GM21576 (cell line): Measurements from ENCODE around the gene RASSF5.
"Not testable (repeated sequence)": the region's sequence is repeated elsewhere in the genome, so short reads cannot be mapped to it uniquely, and the experiment has no call there.

Experiments
- ATAC-seq: cut with Tn5 transposase; IDR thresholded peaks from one replicate; pipeline ENCODE4 v1.9.1; 2021; ENCODE audit warnings: mild to moderate bottlenecking, moderate library complexity; ENCODE audit not compliant: unreplicated experiment

RASSF5 gene

DNA sequence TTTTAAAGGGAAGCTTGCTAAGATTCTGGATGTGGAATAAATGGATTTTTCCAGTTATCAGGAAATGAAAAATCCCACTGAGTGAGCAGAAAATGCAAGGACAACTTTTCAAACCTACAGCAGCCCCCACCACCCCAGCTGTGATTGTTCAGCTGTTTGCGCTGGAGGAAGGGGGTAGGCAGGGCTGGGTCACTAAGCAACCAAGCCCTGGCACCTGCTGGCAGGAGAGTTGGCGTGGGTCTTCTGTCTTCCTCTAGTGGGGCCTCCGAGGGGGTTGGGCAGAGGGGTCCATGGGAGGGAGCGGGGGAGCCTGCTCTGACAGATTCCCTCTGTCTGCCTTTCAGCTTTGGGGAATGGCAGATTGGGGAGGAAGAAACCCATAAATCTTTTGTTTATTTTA lies 59.7 kb downstream of the RASSF5 start:
- ATAC-seq: no peak

DNA sequence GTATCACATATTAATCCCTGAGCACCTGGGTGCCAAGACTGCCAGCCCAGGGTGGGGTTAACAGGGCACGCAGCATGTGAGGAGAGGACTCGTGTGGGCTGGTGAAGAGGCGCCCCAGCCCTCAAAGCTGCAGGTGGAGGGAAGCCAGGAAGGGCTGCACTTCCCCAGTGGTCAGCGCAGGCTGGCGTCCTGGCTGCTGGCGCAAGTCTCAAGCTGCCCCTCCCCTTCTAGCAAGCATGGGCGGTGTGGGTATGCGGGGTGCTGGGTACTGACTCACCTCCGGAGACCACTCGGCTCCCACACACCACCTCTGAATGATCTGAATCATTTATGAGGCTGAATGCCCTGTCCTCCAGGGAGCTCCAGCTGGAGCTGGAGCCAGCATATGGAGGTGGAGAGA lies 60.9 kb downstream of the RASSF5 start:
- ATAC-seq: no peak

DNA sequence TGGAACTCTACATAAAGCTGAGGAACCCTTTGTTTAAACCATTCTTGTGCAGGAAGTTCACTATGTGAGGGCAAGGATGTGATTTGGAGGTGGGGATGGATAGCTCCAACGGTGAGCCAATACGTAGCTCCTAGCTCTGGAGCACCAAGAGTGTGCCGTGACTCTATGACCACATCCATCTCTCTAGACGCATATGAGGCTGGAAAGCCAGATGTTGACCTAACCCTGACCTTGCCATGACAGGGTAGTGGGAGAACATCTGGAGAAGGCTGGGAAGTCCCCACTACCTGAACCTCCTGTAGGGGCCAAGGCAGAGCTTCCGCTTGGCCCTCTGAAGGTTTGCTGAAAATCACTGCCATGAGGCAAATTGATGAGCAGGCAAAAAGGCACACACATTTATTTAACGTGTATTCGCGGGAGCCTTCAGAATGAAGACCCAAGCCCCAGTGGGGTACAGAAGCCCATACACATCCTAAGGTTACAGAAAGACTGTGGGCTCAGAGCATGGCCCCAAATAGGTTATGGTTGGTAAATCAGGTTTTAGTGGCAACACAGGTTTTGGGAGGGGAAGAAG lies 61.5 kb downstream of the RASSF5 start:
- no peak for ATAC-seq

DNA sequence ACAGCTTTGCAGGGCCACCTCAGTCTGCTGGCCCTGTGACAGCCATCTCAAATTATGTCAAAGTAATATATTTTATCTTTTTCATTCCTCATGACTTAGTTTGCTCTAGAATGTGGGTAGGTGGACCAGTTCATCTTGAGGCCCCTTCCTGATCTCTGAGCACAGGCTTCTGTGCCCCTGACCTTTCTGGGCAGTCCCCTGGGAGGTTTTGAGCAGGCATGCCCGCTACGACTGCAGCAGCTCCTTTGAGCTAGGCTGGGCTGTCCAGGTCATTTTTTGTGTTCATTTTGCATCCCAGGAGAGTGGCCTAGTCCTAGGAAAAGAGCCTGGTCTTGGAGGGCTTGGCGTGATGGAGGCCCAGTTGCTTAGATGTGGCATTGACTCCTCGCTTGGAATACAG lies 62.2 kb downstream of the RASSF5 start:
- no peak for ATAC-seq

DNA sequence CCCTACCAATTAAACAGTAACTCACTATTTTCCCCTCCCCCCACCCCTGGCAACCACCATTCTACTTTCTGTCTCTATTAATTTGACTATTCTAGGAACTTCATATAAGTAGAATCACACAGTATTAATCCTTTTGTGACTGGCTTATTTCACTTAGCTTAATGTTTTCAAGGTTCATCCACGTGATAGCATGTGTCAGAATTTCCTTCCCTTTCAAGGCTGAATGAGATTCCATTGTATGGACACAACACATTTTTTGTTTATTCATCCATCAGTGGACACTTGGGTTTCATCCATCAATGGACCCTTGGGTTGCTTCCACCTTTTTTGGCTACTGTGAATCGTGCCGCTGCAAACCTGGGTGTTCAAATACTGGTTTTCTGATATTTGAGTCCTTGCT lies 63.2 kb downstream of the RASSF5 start:
- ATAC-seq: no peak

DNA sequence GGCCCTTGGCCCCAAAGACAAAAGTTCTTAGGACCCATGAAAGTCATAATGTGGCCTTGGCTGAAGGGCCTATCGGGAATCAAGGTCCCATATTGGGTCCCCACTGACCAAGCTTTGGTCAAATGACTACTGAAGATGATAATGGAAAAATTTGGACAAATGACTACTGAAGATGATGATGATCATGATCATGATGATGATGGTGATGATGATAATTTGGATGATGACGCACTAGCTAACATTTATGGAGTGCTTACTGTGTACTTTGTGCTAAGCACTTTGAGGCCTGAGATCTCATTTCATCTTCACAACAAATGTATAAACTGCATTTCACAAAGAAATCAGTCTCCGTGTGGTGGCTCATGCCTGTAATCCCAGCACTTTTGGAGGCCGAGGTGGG lies 65.5 kb downstream of the RASSF5 start:
- ATAC-seq: no peak

DNA sequence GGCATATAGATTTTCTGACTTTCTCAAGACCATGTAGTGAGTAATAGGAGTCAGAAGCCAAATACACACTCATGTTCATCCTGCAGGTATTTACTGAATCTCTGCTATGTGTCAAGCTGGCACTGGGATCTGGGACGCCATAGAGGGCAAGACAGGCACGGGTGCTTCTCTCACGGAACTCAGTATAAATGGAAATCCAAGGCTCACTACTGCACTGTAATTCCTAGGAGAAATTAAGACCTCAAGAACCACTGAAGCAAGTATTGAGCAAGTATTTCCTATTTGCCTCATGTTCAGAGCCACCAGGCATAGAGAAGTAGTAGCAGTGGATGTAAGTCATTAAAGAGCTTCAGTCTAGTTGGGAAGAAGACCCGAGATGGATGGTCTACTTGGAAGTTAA lies 66.0 kb downstream of the RASSF5 start:
- ATAC-seq: no peak

DNA sequence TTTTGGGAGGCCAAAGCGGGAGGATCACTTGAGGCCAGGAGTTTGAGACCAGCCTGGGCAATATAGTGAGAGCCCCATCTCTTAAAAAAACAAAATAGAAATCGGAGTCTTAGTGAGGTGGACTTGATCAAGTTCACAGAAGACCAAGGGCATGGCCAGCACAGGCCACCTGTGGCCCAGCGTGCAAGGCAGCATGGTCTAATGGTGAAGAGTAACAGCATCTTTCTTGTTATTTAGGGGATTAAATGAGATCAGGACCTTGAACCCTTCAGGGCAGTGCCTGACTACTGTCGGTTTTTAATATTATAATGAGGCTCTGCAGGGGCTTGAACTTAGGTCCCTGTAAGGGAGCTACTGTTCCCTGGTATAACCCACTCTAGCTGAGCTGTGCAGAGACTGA lies 66.4 kb downstream of the RASSF5 start:
- ATAC-seq: no peak

DNA sequence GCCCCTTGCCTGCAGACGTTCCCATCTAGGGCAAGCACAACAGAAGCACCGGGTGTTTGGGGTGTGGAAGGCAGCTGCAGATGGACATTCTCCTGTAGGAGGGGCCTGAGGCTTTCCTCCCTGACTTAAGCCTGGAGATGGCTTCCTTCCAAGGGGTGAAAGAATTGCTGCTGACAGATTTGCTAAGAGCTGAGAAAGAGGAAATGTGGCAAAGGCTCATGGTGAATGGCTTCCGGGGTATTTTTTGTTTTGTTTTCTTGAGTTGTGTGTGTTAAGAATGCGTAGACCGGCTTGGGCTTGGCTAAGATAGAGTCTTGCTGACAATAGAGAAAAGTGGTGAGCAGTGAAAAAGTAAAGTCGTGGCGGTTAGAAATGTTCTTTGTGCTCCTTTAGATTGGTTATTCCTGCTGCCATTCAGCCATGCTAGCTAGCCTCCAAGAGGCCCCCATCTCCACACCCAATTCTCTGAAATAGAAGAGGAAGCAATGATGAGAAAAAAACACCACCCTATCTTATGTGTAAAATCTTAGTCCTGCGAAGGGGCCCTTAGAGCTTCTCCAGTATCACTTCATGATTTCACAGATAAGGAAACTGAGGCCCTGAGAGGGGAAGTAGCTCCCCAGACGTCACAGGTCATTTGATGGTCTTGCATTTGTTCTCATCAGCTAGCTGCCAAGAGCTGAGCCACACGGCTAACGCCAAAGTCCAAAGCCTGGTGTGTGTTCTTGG lies 68.0 kb downstream of the RASSF5 start:
- no peak for ATAC-seq

DNA sequence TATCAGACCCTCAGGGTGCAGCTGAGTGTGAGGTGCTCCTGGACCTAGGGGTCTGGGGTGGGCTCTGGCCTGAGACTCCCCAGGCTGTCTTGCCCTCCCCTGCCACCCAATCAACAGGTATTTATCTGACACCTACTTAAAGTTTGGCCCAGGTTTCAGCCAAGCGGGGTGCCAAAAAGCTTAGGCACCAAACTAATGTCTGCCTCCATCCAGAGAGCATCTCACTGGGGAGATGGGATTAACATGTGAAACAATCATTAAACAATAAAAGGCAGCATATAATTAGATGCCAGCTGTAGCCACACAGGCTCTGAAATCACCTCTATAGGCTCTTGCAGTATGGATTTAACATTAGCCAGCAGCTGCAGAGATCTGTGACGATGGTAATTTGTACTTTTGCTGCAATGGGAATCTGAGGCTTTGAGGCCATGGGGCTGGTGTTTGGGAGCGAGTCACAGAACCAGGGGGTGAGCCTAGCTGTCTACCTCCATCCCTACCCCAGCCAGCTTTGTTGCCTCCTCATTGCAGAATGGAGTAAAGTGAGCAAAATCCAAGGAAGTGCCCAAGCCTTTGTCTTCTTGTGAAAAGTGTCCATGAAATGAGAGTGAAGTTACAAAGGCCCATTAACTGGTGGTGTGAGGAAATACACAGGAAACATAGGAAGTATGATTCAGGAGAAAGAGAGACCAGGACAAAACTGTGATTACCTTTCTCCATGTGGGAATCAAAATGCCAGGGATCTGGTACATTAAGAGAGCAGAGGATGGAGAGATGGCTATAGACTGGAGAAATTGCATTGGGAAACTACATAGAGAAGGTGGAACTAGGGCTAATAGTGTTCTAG lies 68.8 kb downstream of the RASSF5 start:
- ATAC-seq: no peak

DNA sequence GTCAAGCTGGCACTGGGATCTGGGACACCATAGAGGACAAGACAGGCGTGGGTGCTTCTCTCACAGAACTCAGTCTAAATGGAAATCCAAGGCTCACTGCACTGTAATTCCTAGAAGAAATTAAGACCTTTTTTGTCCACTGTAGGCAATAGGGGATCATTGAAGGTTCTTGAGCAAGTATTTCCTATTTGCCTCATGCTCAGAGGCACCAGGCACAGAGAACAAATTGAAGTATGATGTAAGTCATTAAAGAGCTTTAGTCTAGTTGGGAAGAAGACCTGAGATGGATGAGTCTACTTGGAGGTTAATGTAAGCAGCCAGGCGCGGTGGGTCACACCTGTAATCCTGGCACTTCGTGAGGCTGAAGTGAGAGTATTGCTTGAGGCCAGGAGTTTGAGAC lies 70.3 kb downstream of the RASSF5 start:
- no peak for ATAC-seq

DNA sequence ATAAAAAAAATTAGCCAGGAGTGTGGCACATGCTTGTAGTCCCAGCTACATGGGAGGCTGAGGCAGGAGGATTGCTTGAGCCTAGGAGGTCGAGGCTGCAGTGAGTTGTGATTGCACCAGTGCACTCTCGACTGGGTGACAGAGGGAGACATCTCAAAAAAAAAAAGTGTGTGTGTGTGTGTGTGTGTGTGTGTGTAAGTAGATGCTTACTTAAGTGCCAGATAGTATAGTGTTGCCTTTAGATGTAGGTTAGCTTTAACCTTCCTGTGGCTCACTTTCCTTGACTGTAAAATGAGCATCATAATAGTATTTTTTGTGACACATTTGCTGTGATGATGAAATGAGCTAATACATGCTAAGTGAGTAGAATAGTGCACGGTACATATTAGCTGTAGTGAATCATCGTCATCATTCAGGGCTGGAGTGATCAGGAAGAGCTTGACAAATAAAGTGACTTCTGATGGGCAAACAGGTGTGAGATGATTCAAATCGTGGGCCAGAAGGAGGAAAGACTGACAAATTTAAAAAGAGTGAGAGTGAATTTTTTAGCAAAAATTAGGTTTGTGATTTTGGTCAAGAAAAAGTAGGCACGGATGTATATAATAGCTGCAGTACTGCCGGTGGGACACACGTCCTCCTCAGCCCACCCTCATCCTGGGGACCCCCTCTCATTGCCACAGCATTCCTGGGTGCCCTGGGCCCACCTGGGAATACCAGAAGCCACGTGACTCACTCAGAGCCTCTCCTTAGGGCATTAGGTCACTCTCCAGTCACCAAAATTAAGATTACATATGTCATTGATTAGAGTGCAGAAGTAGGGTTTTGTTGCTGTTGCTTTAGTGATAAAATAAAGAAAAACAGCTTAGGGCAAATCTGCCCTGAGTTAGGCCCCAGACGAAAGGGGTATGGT lies 71.0 kb downstream of the RASSF5 start:
- no peak for ATAC-seq

DNA sequence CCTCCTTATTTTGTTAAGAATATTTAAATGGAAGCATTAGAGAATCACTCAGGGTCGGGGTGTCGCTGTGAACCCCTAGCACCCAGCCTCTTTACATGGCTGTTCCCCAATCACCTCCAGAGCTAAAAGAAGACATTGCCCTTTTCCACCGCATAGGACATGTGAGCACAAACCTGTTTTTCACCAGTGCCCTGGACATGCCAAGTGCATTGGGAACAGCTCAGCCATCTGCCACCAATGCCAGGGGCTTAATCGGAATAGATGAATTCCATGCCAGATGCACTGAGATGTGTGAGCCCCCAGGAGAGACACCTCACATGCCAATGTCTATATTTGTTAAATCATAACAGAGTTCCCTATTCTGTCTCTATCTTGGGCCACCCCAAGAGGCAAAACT lies 71.6 kb downstream of the RASSF5 start:
- no peak for ATAC-seq

DNA sequence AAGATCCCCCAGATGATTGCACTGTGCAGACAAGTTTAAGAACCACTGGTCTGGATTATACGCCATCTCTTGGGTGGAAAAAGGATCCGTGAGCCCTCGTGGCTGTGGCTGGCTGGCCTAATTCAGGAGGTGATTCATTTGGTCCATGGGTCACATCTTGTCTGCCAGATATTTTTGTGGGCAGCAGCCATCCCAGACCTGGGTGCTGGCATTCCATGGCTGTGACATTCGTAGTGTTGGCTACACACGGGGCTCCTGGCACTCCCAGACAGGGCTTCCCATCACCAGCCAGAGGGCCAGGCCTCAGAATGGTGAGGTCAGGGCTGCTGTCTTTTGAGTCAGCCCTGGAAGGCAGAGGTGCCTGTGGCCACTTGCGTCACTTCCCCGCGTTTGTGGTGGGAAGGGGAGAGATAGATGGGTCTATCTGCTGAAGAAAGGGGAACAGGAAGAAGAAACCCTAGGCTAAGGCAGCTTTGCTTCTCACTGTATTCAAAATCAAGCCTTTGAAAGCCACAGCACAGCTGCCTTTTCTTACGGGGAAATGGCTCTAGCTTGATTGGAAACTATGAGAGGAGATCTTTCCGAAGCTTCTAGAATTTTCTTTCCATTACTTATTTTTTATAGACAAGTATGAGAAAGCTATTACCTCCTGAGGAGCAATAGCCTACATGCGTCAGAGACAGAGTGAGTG lies 72.6 kb downstream of the RASSF5 start:
- ATAC-seq: peak; percentile 73

DNA sequence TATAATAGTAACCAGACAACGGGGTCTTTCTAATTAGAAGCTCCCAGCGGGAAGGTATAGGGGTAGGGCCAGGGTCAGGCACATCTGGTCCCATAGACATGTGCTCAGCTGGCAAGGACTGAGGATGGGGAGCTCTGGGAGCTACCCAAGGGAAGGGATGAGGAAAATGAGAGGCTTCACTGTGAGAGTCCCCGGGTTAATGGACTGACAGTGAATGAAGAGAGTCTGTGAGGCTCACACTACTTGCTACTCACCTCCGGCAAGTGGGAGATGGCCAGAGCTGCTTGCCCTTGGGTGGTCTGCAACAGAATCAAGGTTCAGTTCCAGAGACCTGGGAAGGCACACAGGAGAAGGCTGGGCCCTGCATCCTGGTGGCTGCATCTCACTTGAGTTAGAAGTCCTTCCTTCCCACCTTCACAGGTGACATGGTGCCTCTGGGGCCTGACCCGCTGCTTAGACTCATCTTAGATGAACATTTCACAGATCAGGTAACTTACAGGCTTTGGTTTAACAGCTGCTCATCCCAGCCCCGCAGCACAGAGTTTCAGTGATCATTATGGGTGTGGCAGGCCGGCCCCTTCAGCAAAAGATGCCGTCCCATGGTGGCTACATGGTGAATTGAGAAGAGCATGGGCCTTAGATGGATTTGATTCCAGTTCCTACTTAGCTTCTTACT lies 73.2 kb downstream of the RASSF5 start:
- ATAC-seq: no peak

DNA sequence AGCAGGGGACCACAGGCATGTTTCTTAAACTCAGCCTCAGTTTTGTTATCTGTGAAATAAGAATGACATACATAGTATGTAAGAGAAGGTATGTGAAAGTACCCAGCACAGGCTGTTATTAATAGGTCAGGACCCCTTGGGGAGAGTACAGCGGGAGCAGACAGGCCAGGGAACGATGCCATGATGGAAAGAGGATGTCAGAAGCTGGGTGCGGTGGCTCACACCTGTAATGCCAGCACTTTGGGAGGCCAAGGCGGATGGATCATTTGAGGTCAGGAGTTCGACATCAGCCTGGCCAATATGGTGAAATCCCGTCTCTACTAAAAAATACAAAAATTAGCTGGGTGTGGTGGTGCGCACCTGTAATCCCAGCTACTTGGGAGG lies 73.8 kb downstream of the RASSF5 start:
- ATAC-seq: not testable (repeated sequence)

DNA sequence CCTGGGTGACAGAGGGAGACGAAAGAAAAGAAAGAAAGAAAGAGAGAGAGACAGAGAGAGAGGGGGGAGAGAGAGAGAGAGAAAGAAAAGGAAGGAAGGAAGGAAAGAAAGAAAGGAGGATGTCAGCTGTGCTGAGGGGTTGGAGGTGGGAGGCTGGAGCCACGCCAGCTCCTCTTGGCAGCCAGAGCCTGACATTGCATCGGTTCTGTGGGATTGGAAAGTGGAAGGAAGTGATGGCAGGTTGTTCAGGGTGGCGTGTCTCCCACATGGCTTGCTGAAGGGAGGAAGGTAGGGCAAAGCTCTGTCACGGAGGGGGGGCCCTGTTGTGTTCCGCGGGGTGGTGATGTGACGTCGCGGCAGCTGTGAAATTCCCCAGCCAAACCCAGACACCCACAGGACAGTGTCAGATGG lies 74.2 kb downstream of the RASSF5 start:
- no peak for ATAC-seq

DNA sequence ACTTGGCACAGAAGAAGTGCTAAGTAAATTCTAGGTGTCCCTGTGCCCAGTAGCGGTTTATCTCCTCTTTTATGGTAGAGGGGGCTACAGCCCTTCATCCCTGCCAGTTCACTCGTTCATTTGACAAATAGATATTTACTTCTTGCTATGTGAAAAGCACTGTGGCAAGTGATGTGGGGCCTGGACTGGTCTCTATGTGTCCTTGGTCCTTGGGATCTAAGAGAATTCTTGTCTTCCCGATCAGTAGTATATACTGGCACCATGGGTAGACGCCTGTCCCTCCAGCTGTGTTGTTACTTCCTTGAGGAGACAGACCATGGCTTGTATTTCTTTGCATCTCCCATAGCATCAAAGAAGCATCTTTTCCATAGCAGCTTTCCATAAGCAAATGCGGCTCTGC lies 75.2 kb downstream of the RASSF5 start:
- no peak for ATAC-seq

DNA sequence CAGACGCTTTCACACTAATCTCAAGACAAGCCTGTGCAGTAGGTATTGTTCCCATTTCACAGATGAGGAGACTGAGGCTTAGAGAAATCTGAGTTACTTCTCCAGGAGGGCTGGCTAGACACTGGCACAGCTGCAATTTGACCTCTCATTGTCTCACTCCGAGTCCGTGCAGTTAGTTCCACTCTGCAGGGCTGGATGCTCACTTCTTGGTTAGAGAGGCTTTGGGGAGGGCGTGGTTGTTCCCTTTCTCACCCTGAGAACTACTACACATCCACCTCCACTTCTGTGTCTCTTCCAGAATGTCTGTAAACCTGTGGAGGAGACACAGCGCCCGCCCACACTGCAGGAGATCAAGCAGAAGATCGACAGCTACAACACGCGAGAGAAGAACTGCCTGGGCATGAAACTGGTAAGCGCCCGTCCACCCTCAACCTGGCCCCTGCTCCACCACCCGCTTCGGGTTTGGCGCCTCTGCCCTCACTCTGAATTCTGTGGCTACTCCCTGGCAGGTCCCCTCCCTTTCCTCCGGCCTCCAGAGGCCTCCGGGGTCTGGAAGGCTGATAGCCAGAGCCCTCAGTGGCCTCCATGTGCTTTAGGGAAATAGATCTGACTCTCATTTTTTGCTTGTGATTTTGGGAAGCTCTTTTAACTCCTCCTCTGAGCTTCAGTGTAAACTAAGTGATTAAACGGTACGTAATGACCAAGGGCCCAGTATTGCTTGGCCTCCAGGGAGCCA lies 75.8 kb downstream of the RASSF5 start:
- no peak for ATAC-seq
